ENCODE measurements around the gene XYLT1.

- TF ChIP-seq CTCF (IDR thresholded peaks at IDR 0.05) (no peak), POLR2A (IDR thresholded peaks at IDR 0.05) (no peak)
Observed at GRCh38 chr16:17468611-17469010, 2.1 kb downstream of the XYLT1 start.
